ENCODE measurements around the gene PER1. TPM values are rescaled to one million over a fixed set of nuclear protein-coding genes. Genes with fewer than 3 reads are reported as not detected.

PER1 gene
- total and polyA plus RNA-seq, 9 of the 15 experiments (the other 6 are each of a cell fraction or from before 2014, with no cell fraction given), result 0.13 to 26.0 (median 3.4) TPM

DNA sequence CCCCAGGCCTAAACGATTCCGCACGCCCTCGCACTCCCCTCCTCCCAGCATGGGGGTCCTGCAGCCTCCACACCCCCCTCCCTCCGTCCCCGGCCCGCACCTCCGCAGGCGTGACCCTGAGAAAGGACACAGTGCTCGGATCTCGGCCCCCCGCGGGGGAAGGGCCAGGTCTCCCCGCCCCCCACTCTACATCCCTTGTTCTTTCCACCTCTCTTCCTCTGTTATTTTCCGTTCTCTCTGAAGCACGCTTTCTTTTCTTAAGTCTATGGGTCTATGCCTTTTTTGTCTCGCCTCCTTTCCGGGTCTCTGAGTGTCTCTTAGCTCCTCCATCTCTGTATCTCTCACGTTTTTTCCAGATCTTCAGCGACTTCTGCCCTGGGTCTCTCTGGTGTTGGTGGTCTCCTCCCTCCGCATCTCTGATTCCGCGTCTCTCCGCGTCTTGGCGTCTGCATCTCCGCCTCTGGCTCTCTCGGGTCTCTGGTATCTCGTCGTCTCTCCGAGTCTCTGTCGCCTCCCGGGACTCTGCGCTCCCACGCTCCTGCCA, 26.2 kb downstream of the PER1 start (continued):
- TF ChIP-seq, protein P1, sequence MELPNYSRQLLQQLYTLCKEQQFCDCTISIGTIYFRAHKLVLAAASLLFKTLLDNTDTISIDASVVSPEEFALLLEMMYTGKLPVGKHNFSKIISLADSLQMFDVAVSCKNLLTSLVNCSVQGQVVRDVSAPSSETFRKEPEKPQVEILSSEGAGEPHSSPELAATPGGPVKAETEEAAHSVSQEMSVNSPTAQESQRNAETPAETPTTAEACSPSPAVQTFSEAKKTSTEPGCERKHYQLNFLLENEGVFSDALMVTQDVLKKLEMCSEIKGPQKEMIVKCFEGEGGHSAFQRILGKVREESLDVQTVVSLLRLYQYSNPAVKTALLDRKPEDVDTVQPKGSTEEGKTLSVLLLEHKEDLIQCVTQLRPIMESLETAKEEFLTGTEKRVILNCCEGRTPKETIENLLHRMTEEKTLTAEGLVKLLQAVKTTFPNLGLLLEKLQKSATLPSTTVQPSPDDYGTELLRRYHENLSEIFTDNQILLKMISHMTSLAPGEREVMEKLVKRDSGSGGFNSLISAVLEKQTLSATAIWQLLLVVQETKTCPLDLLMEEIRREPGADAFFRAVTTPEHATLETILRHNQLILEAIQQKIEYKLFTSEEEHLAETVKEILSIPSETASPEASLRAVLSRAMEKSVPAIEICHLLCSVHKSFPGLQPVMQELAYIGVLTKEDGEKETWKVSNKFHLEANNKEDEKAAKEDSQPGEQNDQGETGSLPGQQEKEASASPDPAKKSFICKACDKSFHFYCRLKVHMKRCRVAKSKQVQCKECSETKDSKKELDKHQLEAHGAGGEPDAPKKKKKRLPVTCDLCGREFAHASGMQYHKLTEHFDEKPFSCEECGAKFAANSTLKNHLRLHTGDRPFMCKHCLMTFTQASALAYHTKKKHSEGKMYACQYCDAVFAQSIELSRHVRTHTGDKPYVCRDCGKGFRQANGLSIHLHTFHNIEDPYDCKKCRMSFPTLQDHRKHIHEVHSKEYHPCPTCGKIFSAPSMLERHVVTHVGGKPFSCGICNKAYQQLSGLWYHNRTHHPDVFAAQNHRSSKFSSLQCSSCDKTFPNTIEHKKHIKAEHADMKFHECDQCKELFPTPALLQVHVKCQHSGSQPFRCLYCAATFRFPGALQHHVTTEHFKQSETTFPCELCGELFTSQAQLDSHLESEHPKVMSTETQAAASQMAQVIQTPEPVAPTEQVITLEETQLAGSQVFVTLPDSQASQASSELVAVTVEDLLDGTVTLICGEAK (IDR thresholded peaks at IDR 0.05), result no peak
- TF ChIP-seq, protein P1 (CRISPR knock-in tag; IDR thresholded peaks at IDR 0.05), result no peak
- TF ChIP-seq CC2D1A (IDR thresholded peaks at IDR 0.05) (peak; percentile 81), SMAD2 (IDR thresholded peaks at IDR 0.05; ENCODE audit: low read depth, low read length) (no peak), PHF21A (IDR thresholded peaks at IDR 0.05; ENCODE audit: borderline replicate concordance, low read depth) (0 out of 2 replicates have a peak, but pooled peaks have one; percentile 3), YY1 (IDR thresholded peaks at IDR 0.05; ENCODE audit: borderline replicate concordance in 1 of 3, control insufficient read depth in 1 of 3, extremely low read depth in 1 of 3, insufficient read depth in 3 of 3, insufficient read length in 1 of 3, insufficient replicate concordance in 2 of 3, low read depth in 1 of 3, low read length in 2 of 3) (no peak), ASH1L (IDR thresholded peaks at IDR 0.05; ENCODE audit: borderline replicate concordance, low read depth, partially characterized antibody) (no peak), KDM1A (IDR thresholded peaks at IDR 0.05) (0 out of 4 replicates have a peak, but pooled peaks of 1 of the 2 experiments have one; percentile 7), CBX3 (IDR thresholded peaks at IDR 0.05; ENCODE audit: borderline replicate concordance in 1 of 2, low read length in 2 of 2) (no peak), ZNF431 (CRISPR knock-in tag; IDR thresholded peaks at IDR 0.05) (no peak), KDM5B (IDR thresholded peaks at IDR 0.05; ENCODE audit: insufficient replicate concordance, low read depth, low read length) (peak; percentile 14), BCOR (IDR thresholded peaks at IDR 0.05) (peak; percentile 14; the same call in 1 of the 2 replicates), NCOA4 (IDR thresholded peaks at IDR 0.05; ENCODE audit: partially characterized antibody) (no peak)
- TF ChIP-seq, protein P2, sequence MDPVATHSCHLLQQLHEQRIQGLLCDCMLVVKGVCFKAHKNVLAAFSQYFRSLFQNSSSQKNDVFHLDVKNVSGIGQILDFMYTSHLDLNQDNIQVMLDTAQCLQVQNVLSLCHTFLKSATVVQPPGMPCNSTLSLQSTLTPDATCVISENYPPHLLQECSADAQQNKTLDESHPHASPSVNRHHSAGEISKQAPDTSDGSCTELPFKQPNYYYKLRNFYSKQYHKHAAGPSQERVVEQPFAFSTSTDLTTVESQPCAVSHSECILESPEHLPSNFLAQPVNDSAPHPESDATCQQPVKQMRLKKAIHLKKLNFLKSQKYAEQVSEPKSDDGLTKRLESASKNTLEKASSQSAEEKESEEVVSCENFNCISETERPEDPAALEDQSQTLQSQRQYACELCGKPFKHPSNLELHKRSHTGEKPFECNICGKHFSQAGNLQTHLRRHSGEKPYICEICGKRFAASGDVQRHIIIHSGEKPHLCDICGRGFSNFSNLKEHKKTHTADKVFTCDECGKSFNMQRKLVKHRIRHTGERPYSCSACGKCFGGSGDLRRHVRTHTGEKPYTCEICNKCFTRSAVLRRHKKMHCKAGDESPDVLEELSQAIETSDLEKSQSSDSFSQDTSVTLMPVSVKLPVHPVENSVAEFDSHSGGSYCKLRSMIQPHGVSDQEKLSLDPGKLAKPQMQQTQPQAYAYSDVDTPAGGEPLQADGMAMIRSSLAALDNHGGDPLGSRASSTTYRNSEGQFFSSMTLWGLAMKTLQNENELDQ (CRISPR knock-in tag; IDR thresholded peaks at IDR 0.05; ENCODE audit: borderline replicate concordance), result no peak
- TF ChIP-seq, protein P3, sequence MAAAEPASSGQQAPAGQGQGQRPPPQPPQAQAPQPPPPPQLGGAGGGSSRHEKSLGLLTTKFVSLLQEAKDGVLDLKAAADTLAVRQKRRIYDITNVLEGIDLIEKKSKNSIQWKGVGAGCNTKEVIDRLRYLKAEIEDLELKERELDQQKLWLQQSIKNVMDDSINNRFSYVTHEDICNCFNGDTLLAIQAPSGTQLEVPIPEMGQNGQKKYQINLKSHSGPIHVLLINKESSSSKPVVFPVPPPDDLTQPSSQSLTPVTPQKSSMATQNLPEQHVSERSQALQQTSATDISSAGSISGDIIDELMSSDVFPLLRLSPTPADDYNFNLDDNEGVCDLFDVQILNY (CRISPR knock-in tag; IDR thresholded peaks at IDR 0.05), result no peak

All from K562 (cell line).